K562 (cell line): ENCODE measurements around the gene AGPAT2.

Source experiments
- FOXA1 ChIP-seq: fragments of 450-650 bp; IDR thresholded peaks from 2 replicates; pipeline ENCODE4 v1.6.1; 2016; ENCODE audit warnings: mild to moderate bottlenecking, borderline replicate concordance
- GABPB2 ChIP-seq: fragments of 250-450 bp; sonication (Bioruptor Pico); conservative IDR thresholded peaks from 2 replicates; pipeline ENCODE4 v1.5.1; 2021; ENCODE audit warnings: mild to moderate bottlenecking
- HDAC6 ChIP-seq: IDR thresholded peaks from 2 replicates; pipeline ENCODE4 v1.6.1; 2012; ENCODE audit warnings: low read depth, mild to moderate bottlenecking, control low read depth, inconsistent platforms, low read length, moderate library complexity
- JUN ChIP-seq, 2 experiments: sonication (generic) in 1 of 2; formaldehyde crosslinking in 1 of 2; IDR thresholded peaks; 2 replicates each; pipeline versions ENCODE4 v1.6.1 to v1.8.0; 2012 to 2022; ENCODE audit warnings: borderline replicate concordance in 2 of 2, mild to moderate bottlenecking in 2 of 2, improper control_type of control experiment in 1 of 2, low read depth in 1 of 2, low read length in 1 of 2, missing genetic modification reagents in 1 of 2
- POLR2AphosphoS5 ChIP-seq: IDR thresholded peaks from 2 replicates; pipeline ENCODE4 v1.6.1; 2011; ENCODE audit warnings: mild to moderate bottlenecking, low read depth, low read length, moderate library complexity; ENCODE audit not compliant: control insufficient read depth, insufficient read depth
- ZEB2 ChIP-seq: fragments of 450-650 bp; IDR thresholded peaks from 2 replicates; pipeline ENCODE4 v1.6.1; 2016
- ZNF134 ChIP-seq: fragments of 250-450 bp; sonication (Bioruptor Pico); conservative IDR thresholded peaks from 2 replicates; pipeline ENCODE4 v1.4.0; 2020
- ZNF143 ChIP-seq: sonication (generic); formaldehyde crosslinking; IDR thresholded peaks from 2 replicates; pipeline ENCODE4 v1.9.0; 2022; ENCODE audit warnings: mild to moderate bottlenecking, missing genetic modification reagents
- ZNF263 ChIP-seq: sonication (generic); formaldehyde crosslinking; IDR thresholded peaks from 2 replicates; pipeline ENCODE4 v1.8.0; 2022; ENCODE audit warnings: mild to moderate bottlenecking, missing genetic modification reagents, borderline replicate concordance

- TF ChIP-seq ZNF143 (CRISPR knock-in tag): no peak
- no peak for TF ChIP-seq ZNF134 (CRISPR knock-in tag)
- no peak for TF ChIP-seq POLR2AphosphoS5
- no peak for TF ChIP-seq JUN (IDR thresholded peaks at IDR 0.05; ENCODE audit: borderline replicate concordance, low read depth, low read length)
- TF ChIP-seq JUN (CRISPR knock-in tag; IDR thresholded peaks at IDR 0.05; ENCODE audit: borderline replicate concordance): no peak
- TF ChIP-seq GABPB2 (CRISPR knock-in tag): no peak
- no peak for TF ChIP-seq ZNF263 (CRISPR knock-in tag)
- no peak for TF ChIP-seq HDAC6
- no peak for TF ChIP-seq ZEB2
- TF ChIP-seq FOXA1: no peak
Measured at GRCh38 chr9:136695435-136695895, 8.2 kb upstream of the AGPAT2 start.
